Thyroid gland (tissue), 4 donors: ENCODE results near the gene KLRC4.

ENCODE experiments used
- CTCF ChIP-seq, 6 experiments: fragments of 200-600 bp in 3 of 6; fragments of 450-650 bp in 3 of 6; sonication (generic) in 3 of 6; IDR thresholded peaks; one replicate each; pipeline ENCODE4 v1.5.1; 2016 to 2019; ENCODE audit warnings: antibody characterized with exemption in 6 of 6, mild to moderate bottlenecking in 2 of 6, inconsistent platforms in 1 of 6, moderate library complexity in 1 of 6
- POLR2A ChIP-seq, 2 donors: fragments of 450-650 bp; IDR thresholded peaks; one replicate each; pipeline ENCODE4 v1.6.1; 2017; ENCODE audit warnings: antibody characterized with exemption in 2 of 2, mild to moderate bottlenecking in 2 of 2, moderate library complexity in 1 of 2

- TF ChIP-seq CTCF (IDR thresholded peaks at IDR 0.05) (no peak), POLR2A (IDR thresholded peaks at IDR 0.05) (peak in 1 of 2 donors; percentile 28)
These were observed 44.5 kb downstream of the KLRC4 start for GRCh38 chr12:10364815-10365622.
